Omental fat pad (tissue), 4 donors: ENCODE measurements around the gene TMPRSS4. TPM values are rescaled to one million over a fixed set of nuclear protein-coding genes. Genes with fewer than 3 reads are reported as not detected.

ENCODE experiments used
- ATAC-seq: fragments of 150-250 bp; one replicate; pipeline ENCODE4 v1.9.1; 2016; ENCODE audit warnings: mild to moderate bottlenecking, moderate library complexity; ENCODE audit not compliant: low FRiP score
- DNase-seq: peaks from one replicate; pipeline ENCODE4 v3.0.0-alpha.2; 2019; ENCODE audit warnings: low spot score
- CTCF ChIP-seq, 3 donors: fragments of 450-650 bp; IDR thresholded peaks; one replicate each; pipeline ENCODE4 v1.5.1; 2016 to 2017; ENCODE audit warnings: antibody characterized with exemption in 3 of 3, mild to moderate bottlenecking in 3 of 3, moderate library complexity in 2 of 3
- total RNA-seq, 4 donors: library from RNA; depleted of rRNA; stranded (reverse); fragments of >200 nt; gene quantifications; one replicate each; pipeline ENCODE4 v1.1.0, GENCODE V29; 2016

Gene TMPRSS4
- total RNA-seq, 4 donors from 2014 or later, result not detected

GRCh38 chr11:118046051-118046963 lies 30.6 kb upstream of the TMPRSS4 start:
- ATAC-seq (no peak), DNase-seq (no peak)
- no peak for TF ChIP-seq CTCF (IDR thresholded peaks at IDR 0.05)

DNA sequence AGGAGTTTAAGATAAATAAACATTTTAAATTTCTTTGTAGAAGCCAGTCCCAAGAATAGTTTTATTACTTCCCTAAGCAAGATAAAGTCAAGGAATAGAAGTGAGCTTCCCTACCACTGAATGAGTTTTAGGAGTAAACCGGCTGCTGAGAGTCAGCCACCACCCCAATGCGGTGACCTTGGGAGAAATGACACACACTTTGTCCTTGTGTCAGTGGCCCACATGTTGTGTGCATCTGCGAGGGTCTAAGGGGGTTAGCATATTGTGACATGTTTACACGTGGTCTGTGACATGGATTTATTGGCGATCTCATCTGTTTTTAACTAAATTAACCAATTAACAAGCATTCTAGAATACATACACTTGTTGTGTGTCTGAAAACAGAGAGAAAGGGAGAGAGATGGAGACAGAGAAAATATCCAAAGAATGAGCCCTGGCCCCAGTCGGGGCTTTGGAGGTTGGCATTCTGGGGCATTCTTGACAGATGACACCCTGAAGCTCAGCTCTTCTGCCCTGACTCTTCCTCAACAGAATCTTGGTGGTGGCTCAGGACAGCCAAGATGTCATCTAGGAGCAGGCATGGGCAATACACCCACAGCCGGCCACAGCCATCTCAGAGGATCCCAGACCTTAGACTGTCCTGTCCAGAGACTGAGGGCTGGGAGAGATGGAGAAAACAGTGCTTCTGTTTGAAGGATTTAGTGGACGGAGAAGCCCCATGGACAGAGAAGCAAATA lies 29.7 kb upstream of the TMPRSS4 start:
- DNase-seq (no peak), ATAC-seq (no peak)
- TF ChIP-seq CTCF (IDR thresholded peaks at IDR 0.05), result no peak

- no peak for ATAC-seq
- DNase-seq, result no peak
- no peak for TF ChIP-seq CTCF (IDR thresholded peaks at IDR 0.05)
These were observed 29.1 kb upstream of the TMPRSS4 start for GRCh38 chr11:118047749-118048148.

DNA sequence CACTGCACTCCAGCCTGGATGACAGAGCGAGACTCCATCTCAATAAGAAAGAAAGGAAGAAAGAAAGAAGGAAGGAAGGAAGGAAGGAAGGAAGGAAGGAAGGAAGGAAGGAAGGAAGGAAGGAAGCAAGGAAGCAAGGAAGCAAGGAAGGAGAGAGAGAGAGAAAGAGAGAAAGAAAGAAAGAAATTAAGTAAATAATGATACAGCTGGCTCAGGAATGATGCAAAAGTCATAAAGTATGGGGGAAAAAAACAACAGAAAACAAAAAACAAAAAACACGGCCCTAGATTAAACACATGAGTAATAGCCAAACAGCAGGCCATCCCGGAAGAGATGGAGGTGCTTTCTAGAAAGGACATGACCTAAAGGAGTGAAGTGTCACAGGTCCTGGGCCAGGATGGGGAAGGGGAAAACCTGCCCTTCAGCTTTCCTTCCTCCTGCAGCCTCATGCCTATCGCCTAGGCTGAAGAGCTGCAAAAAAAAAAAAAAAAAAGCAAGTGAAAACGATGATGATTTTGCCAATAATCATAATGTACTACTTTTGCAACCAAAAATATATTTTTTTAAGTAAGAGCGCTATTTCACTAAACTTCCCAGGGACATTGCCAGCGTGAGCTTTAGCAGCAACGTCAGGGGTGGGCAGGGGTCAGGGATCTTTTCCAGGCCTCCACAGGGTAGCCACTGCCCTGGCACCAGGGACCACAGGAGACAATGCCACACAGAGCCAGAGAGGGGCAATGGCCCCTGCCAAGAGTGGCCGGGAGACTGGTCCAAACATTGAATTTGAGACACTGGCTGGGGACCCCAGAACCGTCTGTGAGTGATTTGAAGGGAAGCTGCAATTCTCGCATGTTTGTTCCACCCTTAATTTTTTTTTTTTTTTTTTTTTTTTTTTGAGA lies 28.2 kb upstream of the TMPRSS4 start:
- ATAC-seq (no peak), DNase-seq (no peak)
- TF ChIP-seq CTCF (IDR thresholded peaks at IDR 0.05), result no peak

GRCh38 chr11:118049771-118050170 lies 27.1 kb upstream of the TMPRSS4 start:
- no peak for ATAC-seq

More at GRCh38 chr11:118049771-118050170, 27.1 kb upstream of the TMPRSS4 start:
- no peak for TF ChIP-seq CTCF (IDR thresholded peaks at IDR 0.05)
- no peak for DNase-seq
